Lung microvascular endothelial cell (primary cell): ENCODE data around the gene SRGN. TPM values are rescaled to one million over a fixed set of nuclear protein-coding genes. Genes with fewer than 3 reads are reported as not detected.

Source experiments
- DNase-seq, 2 donors: peaks; one replicate each; pipeline versions ENCODE4 v3.0.0 to v3.0.0-alpha.2; 2010; ENCODE audit warnings: low read depth in 2 of 2
- total RNA-seq: library from RNA; depleted of rRNA; stranded (reverse); fragments of >200 nt; gene quantifications from 2 replicates; pipeline ENCODE4 v1.2.1, GENCODE V29; 2014

The SRGN gene
- total RNA-seq, 1 donor from 2014 or later: 227 TPM

- DNase-seq: no peak
Measured at GRCh38 chr10:69090685-69091084, 2.8 kb downstream of the SRGN start.

- peak in 1 of 2 donors; percentile 48 for DNase-seq
Measured at GRCh38 chr10:69091143-69091651, 3.3 kb downstream of the SRGN start.

GRCh38 chr10:69092959-69093850, 5.3 kb downstream of the SRGN start:
- peak; percentile 88 to 89 for DNase-seq

DNA sequence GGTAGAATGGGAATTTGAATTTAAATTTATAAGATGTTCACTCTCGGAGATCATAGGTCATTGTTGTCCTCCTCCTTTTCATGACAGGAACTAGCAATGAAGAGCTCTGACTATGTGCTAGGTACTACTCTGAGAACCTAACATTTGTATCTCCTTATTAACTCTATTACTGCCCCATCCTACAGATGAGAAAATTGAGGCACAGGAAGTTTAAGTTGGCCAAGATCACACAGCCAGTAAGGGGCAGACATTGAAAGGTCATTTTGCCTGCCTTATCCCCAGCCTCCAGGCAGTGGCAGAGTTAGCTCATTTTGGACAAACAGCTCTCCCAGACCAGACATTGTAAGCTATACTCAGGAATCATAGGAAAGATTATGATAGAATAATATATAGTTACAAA, 6.0 kb downstream of the SRGN start:
- DNase-seq: peak in 1 of 2 donors; percentile 38

GRCh38 chr10:69096045-69096444, 8.1 kb downstream of the SRGN start:
- no peak for DNase-seq

GRCh38 chr10:69097729-69098128, 9.8 kb downstream of the SRGN start:
- no peak for DNase-seq

- DNase-seq: no peak
Measured at GRCh38 chr10:69100136-69100872, 12.4 kb downstream of the SRGN start.

- peak; percentile 38 to 86 for DNase-seq
Measured at GRCh38 chr10:69101451-69102095, 13.7 kb downstream of the SRGN start.

DNA sequence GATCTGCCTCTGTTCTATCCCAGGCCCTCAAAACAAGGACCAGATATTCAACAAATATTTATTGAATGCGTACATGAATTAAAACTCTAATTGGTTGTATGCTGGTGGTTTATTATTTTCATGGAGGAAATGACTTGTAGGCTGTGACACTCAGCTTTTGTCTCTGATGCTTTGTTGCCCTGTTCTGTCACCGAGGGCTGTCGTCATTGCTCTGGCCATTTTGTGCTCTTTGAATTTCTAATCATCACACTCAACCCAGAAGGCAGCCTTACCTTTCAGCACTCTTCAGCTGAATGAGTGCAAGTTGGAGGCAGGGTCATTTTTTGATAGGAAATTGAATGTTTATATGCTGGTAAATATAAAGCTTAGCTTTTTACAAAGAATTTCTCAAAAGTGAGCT, 14.5 kb downstream of the SRGN start:
- DNase-seq: peak; percentile 37 to 52

GRCh38 chr10:69103784-69104183, 15.9 kb downstream of the SRGN start:
- peak; percentile 57 to 65 for DNase-seq

DNA sequence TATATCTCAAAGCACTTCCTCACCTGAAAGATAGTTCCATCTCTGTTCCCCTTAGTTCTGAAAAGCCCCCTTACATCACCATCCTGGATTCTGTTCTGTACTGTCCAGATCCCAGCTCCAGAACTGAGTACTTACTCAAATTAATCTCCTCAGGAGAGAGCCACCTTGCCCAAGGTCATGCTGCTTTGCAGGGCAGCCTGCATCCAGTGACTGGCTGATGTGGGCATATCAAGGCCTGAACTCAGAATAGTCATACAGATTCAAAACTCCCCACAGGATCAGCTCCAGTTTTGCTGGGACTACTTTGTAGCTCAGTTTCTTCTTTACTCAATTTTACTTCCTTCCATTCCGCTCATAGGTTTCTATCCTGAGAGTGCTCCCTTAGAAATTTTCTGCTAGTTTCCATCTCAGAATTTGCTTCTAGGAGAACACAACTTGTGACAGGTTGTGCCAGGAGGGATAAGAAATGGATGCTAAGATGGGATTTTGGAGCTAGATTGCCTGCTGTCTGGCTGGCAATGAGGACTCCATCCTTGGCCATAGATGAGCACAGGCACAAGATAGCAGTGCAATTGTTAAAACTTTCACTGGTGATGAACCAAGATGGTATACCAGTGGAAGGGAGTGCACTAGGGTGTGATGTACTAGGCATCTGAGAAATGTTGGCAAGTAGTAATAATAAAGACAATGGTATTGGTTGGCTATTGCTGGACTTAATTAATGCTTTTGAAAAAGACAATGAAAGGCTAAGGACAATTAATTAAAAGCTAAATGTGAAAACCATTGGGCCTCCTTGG, 17.3 kb downstream of the SRGN start:
- no peak for DNase-seq

GRCh38 chr10:69107176-69107490, 19.2 kb downstream of the SRGN start:
- no peak for DNase-seq

DNA sequence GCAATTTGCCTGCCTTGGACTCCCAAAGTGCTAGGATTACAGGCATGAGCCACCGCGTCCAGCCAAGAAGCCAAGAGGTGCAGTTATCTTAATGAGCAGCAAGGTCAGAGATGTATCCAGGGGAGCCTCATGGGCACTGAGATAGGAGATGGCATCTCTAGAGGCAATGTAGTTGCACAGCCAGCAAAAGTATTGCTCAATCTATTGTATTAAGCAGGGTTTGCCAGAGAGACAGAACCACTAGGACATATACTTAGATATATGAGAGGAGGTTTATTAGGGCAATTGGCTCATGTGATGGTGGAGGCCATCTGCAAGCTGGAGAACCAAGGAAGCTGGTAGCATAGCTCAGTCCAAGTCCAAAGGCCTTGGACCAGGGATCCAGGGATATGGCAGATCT, 19.8 kb downstream of the SRGN start:
- DNase-seq: no peak

GRCh38 chr10:69119896-69120295, 32.0 kb downstream of the SRGN start:
- peak in 1 of 2 donors; percentile 26 for DNase-seq

GRCh38 chr10:69123306-69123746, 35.4 kb downstream of the SRGN start:
- DNase-seq: peak in 1 of 2 donors; percentile 74

DNA sequence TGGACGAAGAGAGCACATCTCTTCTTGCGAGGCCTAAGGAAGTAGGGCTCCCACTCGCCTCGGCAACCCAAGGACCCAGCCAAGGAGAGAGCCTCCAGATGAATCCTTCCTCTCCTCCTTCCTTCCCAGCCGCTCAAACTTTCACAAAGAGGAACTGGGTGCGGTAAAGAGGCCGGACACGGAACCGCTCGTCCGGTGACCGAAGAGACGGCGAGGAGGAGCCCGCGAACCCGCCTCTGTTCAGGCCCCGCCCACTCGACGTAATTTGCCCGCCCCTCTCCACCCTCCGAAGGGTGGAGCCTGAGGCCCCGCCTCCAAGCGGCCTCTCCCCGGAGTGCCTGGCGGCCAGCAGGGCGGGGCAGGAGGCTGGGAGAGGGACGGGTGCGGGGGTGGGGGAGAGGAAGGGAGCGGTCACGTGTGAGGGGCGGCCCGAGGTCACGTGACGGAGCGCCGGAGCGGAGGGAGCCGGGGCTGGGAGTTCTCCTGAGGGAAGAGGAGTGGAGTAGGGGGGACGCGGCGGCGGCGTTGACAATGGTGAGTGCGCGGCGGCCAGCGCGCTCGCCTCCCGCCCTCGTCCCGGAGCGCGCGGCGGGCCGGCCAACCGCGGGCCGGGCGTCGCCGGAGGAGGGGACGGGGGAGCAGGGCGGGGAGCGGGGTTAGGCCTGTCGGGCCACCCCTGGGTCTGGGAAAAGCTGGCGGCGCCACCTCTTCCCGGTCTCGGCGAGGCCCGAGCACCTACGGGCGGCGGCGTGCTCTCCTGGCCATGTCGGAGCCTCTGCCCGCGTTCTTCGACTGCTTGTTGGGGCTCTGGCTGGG, 36.1 kb downstream of the SRGN start, which contains the start of gene VPS26A:
TSS of gene VPS26A (plus strand) at position 432 of the 816 bp plus-strand sequence. CDS start at position 532, 100 bp downstream.
- DNase-seq: peak; percentile 99

- DNase-seq: peak; percentile 79 to 82
Measured at GRCh38 chr10:69124563-69125268, 36.8 kb downstream of the SRGN start.

DNA sequence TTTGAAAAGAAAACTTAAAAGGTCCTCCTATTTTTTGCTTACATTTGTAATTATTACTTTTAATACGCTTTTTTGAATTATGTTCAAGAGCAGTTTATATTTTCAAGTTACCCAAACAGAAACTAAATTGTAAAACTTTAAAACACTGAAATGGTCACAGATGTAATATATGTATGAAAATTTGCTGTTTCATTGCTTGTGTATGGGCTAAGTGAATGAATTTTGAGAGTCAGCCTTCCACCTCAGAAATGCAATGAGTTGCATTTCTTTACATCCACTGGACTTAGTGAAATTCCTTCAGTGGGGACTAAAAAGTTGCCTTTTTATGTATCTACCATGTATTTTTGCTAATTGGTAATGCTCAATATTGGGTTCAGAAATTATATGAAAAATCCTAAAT, 37.7 kb downstream of the SRGN start:
- DNase-seq: no peak

DNA sequence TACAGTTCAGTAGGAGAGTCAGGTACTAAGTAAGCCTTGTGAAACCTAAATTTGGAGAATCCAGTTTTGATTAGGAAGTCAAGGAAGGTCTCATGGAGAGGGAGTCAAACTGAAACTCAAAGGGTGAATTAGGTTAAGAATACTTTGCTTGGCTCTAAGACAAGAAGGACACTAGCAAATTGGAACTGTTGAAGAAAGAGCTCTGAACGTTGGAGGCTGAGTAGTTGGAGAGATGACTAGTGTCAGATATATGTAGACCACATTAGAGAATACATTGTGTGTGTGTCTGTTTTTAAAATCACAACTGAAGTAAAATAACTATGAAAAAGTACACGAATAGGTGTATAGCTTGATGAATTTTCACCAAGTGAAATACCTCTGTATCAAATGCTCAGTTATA, 42.3 kb downstream of the SRGN start:
- no peak for DNase-seq
